ENCODE measurements around the gene PLEKHN1.

GRCh38 chr1:958823-959730 lies 7.2 kb upstream of the PLEKHN1 start, which contains the start of gene NOC2L:
- TF ChIP-seq EZH2 (IDR thresholded peaks at IDR 0.05; ENCODE audit: insufficient read depth, poor library complexity, severe bottlenecking) (no peak), EZH2phosphoT487 (IDR thresholded peaks at IDR 0.05; ENCODE audit: insufficient read depth, low read depth) (no peak)
